Activated gamma-delta T cell treated with anti-CD3 and anti-CD28 coated beads, Interleukin-2, amount 50 U/mL, for 16 hours (primary cell): ENCODE measurements around the gene SGK2.
"Not testable (repeated sequence)": the region's sequence is repeated elsewhere in the genome, so short reads cannot be mapped to it uniquely, and the experiment has no call there.

Experiments
- DNase-seq: peaks from one replicate; pipeline ENCODE4 v3.0.0-alpha.2; 2020; ENCODE audit warnings: low read depth

The SGK2 gene

GRCh38 chr20:43603124-43603523, 44.3 kb downstream of the SGK2 start:
- no peak for DNase-seq

DNA sequence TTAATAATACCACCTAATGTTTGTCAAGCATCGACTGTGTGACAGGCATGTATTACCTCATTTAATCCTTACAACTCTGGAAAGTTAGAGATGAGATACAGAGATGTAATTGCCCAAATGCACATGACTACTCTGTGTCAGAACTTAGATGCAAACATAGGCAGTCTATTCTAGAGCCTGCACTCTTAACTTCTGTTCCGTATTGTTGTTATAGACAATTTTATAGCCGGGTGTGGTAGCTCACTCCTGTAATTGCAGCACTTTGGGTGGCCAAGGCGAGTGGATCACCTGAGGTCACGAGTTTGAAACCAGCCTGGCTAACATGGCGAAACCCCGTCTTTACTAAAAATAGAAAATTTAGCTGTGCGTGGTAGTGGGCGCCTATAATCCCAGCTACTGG, 46.9 kb downstream of the SGK2 start:
- no peak for DNase-seq

DNA sequence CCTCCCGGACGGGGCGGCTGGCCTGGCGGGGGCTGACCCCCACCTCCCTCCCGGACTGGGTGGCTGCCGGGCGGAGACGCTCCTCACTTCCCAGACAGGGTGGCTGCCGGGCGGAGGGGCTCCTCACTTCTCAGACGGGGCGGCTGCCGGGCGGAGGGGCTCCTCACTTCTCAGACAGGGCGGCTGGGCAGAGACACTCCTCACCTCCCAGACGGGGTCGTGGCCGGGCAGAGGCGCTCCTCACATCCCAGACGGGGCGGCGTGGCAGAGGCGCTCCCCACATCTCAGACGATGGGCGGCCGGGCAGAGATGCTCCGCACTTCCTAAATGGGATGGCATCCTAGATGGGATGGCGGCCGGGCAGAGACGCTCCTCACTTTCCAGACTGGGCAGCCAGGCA, 48.5 kb downstream of the SGK2 start:
- DNase-seq = not testable (repeated sequence)

DNA sequence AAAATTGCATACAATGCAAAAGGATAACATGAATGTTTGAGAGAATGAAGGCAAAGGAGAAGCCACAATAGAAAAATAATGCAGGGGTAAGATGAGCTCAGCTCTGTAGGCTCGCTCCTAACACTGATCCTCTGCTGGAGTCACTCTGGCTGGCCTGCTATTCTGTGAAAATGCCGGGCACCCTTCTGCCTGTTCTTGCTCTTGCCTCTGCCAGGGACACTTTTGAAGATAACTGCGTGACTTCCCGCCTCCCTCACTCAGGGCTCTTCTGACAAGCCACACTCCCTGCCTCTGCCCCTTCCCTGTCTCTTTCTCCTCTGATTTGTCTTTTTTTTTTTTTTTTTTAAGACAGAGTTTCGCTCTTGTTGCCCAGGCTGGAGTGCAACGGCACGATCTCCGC, 72.8 kb downstream of the SGK2 start:
- no peak for DNase-seq
